IPS-20b (cell line): ENCODE data around the gene CSNK1E.

Experiments used
- H3K27ac ChIP-seq: one replicate; pipeline ENCODE4 v1.5.1; 2013; ENCODE audit warnings: low read length
- H3K27me3 ChIP-seq: 2 replicates; pipeline ENCODE4 v1.6.1; 2013; ENCODE audit warnings: mild to moderate bottlenecking, low read length, inconsistent platforms; ENCODE audit not compliant: insufficient read depth
- H3K36me3 ChIP-seq: 2 replicates; pipeline ENCODE4 v1.6.1; 2013; ENCODE audit warnings: low read depth, mild to moderate bottlenecking, inconsistent platforms, low read length, moderate library complexity; ENCODE audit not compliant: insufficient read depth
- H3K4me1 ChIP-seq: 2 replicates; pipeline ENCODE4 v1.6.1; 2013; ENCODE audit warnings: mild to moderate bottlenecking, control low read depth, inconsistent platforms, low read length, moderate library complexity; ENCODE audit not compliant: insufficient read depth
- H3K4me3 ChIP-seq: 2 replicates; pipeline ENCODE4 v1.5.1; 2013; ENCODE audit warnings: mild to moderate bottlenecking, low read length, inconsistent platforms
- H3K9ac ChIP-seq: 2 replicates; pipeline ENCODE4 v1.6.1; 2013; ENCODE audit warnings: low read depth, mild to moderate bottlenecking, inconsistent platforms, low read length, moderate library complexity
- H3K9me3 ChIP-seq: 2 replicates; pipeline ENCODE4 v1.6.1; 2013; ENCODE audit warnings: mild to moderate bottlenecking, low read depth, low read length, inconsistent platforms; ENCODE audit not compliant: insufficient read depth

Gene CSNK1E

DNA sequence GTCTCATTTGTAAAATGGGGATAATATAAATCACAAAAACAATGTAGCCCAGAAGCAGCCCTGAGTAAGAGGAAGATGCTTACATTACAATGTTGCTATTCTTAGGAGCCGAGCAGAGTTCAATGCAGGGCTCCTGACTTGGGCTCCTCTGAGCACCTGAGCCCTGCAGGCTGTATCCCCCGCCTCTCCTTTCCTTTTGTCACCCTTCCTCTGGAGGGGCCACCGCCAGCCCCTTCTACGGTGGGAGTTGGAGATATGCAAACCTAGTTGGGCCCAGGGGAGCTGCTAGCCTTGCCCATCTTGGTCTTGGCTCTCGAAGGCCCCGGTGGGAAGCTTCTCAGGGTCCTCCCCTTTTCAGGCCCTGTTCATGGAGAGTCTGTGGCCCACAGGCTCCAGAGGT lies 8.4 kb upstream of the CSNK1E start:
- Histone ChIP-seq H3K27me3 (no peaks in the 10 kb centered on the region), H3K36me3 (no peaks in the 10 kb centered on the region; the same call in 1 of the 2 replicates), H3K27ac (peak overlapping the region; percentile 99), H3K9me3 (no peaks in the 10 kb centered on the region), H3K4me3 (peak overlapping the region; percentile 41), H3K9ac (peak overlapping the region; percentile 86), H3K4me1 (peaks cover 14% of the 10 kb centered on the region; the same call in 1 of the 2 replicates)

DNA sequence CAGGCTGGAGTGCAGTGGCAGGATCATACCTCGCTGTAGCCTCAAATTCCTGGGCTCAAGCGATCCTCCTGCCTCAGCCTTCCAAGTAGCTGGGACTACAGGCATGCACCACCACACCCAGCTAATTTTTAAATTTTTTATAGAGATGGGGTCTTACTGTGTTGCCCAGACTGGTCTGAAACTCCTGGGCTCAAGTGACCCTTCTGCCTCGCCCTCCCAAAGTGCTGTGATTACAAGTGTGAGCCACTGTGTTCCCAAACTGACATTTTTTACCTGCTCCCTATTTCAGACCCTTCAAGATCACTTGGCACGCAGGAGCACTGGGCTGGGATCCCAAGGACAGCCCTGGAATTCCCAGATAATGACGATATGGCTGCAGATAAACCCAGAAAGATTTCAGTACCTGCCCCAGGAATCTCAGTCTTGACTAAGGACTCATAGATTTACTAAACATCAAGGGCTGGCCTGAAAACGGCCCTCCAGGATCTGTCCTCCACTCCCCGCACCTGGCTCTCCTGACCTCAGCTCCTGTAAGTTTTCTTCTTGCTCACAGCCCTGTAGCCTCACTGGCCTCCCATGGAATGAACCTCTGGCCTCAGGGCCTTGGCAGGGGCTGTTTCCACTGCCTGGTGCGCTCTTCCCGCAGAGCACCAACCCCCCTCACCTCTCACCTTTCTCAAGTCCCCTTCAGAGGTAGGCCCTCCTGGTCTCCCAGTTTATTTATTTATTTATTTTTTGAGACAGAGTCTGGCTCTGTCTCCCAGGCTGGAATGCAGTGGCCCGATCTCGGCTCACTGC lies 3.6 kb upstream of the CSNK1E start:
- no peak overlapping the region for H3K9ac ChIP-seq
- no peaks in the 10 kb centered on the region for H3K27me3 ChIP-seq
- no peaks in the 10 kb centered on the region for H3K36me3 ChIP-seq
- no peak overlapping the region for H3K27ac ChIP-seq
- H3K4me3 ChIP-seq, result no peak overlapping the region
- H3K4me1 ChIP-seq, result peaks cover 20% of the 10 kb centered on the region
- H3K9me3 ChIP-seq, result no peaks in the 10 kb centered on the region

DNA sequence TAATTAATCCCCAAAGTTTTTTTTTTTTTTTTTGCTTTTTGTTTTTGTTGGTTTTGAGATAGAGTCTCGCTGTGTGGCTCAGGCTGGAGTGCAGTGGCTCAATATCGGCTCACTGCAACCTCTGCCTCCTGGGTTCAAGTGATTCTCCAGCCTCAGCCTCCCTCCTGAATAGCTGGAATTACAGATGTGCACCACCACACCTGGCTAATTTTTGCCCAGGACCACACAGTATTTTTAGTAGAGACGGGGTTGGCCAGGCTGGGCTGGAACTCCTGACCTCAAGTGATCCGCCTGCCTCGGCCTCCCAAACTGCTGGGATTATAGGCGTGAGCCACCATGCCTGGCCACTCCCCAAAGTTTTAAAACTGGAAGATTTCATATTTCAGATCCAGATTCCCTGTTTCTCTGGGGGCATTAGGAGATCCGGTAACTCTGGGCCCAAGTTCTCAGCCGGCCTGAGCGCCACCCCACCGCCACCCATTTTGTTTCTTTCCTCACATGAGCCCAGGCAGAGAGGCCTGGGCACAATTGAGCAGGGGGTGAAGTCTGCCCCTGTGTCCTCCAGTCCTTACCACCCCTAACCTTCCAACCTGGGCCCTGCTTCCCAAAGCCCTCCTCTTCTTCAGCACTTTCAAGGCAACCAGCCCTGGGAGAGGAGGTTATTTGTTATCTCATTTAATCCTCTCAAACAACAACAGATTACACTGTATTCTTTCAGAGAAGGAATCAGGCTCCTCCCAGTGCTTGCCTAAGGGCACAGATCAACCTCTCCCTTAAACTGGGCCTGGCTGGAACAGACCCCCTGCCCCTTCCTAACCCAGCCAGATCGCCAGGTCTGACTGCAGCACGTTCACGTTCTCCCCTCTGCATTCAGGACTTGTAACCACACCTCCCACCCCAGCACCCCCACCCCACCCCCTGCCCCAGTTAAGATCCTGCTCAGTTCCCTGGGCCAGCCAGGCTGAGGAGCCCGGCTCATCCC lies 1.9 kb upstream of the CSNK1E start:
- Histone ChIP-seq H3K27me3 (no peaks in the 10 kb centered on the region), H3K27ac (no peak overlapping the region), H3K4me1 (peaks cover 25% of the 10 kb centered on the region), H3K9ac (peak overlapping the region; percentile 45; the same call in 1 of the 2 replicates), H3K9me3 (no peaks in the 10 kb centered on the region), H3K4me3 (no peak overlapping the region), H3K36me3 (peaks cover 3% of the 10 kb centered on the region)

DNA sequence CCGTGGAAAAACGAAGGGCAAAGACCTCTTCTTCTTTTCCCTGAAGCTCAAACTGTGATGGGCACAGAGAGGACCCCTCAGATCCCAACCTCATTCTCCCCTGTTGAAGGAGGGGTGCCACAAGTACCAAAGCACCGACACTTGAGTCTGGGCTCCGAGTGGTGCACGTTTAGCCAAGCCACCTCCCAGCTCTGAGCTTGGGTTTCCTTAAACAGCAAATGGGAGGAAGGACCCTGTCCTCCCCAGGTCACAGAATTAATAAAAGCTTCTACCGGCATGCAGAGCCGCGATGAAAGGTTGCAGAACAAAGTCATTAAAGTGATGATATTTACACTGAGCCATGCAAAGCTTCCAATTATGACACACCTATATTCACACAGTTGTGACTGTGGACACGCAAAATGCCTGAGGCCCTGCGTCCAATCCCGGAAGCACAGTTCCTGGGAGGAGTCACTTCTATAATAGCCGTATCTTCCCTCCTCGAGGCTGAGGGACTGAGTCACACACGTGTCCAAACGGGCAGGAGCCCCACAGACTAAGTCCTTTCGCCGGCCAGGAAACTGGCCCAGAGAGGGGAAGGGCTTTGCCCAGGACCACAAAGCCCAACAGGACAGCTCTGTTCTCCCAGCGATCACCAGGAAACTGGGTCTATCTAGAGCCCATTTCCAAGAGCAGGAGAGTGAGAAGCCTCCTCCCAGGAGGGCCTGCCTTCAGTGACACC lies 922 bp upstream of the CSNK1E start:
- H3K4me3 ChIP-seq, result peak overlapping the region; percentile 76

DNA sequence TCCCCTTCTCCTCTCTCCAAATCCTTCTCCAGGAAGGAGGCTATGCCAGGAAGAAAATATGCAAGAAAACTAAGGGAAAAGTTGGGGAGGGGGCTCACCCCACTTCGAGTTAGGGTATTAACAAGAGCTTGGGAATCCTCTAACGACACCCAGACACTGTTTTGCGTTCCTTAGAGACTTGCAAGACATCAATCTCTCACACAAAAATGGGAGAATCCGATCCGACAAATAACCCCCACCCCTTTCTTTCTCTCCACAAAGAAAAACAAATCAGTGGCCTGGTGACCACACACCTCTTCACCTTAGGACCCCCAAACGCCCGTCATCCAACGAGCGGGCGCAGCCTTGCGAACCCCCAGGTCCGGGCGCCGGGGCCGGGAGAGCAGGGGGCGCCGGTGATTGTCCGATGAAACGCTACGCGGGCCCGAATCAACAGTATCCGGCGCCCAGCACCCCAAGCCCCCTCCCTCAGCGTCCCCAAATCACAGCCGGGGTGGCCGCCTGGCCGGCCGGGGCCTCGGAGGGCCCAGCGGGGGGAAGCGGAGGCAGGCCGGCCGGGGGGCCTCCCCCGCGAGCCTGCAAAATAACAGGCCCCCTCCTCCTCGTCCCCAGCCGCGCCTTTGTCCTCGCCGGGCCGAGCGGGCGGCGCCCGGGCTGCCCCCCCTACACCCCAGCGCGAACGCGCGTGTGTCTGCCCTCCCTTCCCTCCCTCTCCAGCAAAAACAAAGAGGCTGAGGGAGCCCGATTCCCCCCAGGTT lies 690 bp downstream of the CSNK1E start:
- no peaks in the 10 kb centered on the region for H3K9me3 ChIP-seq
- H3K27ac ChIP-seq, result peak overlapping the region; percentile 13
- H3K9ac ChIP-seq, result peak overlapping the region; percentile 95
- H3K4me1 ChIP-seq, result peaks cover 37% of the 10 kb centered on the region
- peaks cover 29% of the 10 kb centered on the region for H3K36me3 ChIP-seq
- no peaks in the 10 kb centered on the region for H3K27me3 ChIP-seq
- H3K4me3 ChIP-seq, result peak overlapping the region; percentile 92

More for the DNA sequence above, 922 bp upstream of the CSNK1E start:
- H3K9ac ChIP-seq, result peak overlapping the region; percentile 77
- peaks cover 12% of the 10 kb centered on the region for H3K36me3 ChIP-seq
- H3K27ac ChIP-seq, result peak overlapping the region; percentile 57
- H3K4me1 ChIP-seq, result peaks cover 30% of the 10 kb centered on the region
- no peaks in the 10 kb centered on the region for H3K9me3 ChIP-seq
- no peaks in the 10 kb centered on the region for H3K27me3 ChIP-seq

DNA sequence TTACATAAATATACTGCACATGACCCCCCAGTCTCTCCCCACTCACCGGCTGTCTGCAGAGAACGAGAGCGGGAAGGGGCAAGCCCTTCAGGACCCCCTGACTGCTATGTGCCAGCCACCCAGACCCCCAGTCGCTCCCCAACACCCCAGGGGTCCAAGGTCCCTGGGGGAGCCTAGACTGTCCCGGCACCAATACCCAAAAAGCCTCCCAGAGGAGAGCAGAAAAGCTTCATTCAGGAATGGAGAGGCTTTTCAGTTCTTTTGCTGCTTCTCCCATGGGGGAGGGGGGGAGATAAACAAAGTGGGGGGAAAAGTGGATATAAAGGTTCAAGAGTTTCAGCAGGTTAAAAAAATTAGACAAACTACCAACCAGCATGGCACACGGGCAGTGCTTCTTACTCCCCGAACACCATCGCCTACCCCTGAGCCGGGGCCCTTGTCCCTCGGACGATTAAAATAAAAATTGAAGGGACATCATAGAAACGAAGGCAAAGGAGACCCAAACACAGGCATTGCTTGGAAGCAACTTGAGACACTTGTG lies 1.3 kb downstream of the CSNK1E start:
- Histone ChIP-seq H3K27ac (peak overlapping the region; percentile 13), H3K9ac (peak overlapping the region; percentile 95), H3K9me3 (no peaks in the 10 kb centered on the region), H3K36me3 (peaks cover 35% of the 10 kb centered on the region), H3K4me1 (peaks cover 37% of the 10 kb centered on the region), H3K27me3 (no peaks in the 10 kb centered on the region), H3K4me3 (peak overlapping the region; percentile 92)

DNA sequence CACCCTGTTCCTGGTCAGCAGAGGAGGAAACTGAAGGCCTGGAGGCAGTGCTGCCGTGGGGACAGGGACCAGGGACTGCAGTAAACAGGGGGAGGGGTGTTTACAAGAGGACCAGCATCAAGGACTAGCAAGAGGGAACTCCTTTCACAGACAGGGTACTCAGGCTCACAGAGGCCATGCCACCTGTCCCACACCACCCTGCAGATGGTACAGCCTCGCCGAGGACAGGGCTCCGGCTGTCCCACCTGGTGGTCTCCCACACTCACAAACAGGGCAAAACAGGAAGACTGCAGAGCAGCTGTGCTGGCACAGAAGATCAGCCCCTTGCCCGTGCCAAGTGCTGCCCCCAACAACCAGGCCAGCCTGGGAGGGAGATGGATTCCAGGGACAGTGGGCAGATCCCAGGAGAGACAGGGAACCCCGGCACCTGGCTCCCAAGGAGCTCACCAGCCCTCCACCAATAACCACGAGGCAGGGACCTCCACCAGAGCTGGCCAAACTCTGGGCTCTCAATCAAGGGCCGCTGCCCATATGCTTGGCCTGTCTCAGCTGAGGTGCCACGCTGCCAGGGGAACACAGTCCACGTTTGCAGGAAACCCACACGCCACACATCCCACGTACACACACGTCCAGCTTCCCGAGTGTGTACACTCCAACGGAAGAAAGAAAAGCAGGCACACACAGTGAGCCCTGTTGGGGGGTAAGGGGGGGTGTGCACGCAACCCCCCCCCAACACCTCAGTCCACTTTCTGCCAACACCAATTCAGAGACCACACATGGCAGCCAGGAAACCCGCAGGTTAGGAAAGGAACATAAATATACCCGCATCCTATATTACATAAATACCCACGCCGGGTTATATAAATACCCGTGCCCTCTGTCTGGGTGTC lies 2.1 kb downstream of the CSNK1E start:
- H3K9ac ChIP-seq, result peak overlapping the region; percentile 95
- no peaks in the 10 kb centered on the region for H3K27me3 ChIP-seq
- peaks cover 42% of the 10 kb centered on the region for H3K36me3 ChIP-seq
- peaks cover 37% of the 10 kb centered on the region for H3K4me1 ChIP-seq
- H3K27ac ChIP-seq, result peak overlapping the region; percentile 18
- no peaks in the 10 kb centered on the region for H3K9me3 ChIP-seq
- peak overlapping the region; percentile 92 for H3K4me3 ChIP-seq

DNA sequence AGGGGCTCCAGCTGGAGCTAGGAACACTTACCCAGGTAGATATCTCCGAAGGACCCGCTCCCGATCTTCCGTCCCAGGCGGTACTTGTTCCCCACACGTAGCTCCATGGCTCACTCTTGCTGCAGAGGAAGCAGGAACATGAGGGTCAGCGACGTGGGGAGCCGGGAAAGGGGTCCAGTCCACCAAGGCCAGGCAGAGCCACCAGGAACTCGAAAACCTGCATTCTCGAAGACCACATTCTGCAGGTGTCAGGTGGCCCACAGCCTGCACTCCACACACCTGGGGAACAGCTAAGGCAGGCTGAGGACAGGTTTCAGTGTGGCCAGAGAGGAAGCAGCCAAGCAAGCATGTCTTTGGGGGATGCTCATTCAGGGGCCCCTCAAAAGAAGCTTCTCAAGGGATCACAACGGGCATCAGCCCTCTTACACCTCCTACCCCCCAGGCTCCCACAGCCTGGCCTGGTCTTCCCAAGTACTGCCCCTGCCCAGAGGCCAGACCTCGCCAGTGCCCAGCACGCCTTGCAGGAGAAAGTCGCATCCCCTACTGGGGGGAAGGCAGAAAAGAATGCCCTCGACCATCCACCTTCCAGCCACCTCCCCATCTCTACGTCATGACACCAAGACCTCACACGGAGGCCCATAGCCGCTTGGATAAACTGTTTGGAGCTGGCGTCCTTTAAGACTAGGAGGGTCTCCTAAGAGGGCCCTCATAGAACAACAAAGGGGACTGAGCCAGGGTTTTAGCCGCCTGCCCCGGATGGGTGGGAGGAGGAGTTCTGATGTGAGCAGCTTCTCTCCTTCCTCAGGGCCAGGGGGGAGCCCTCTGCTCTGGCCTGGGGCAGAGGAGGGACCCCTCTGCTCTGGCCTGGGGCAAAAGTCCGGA lies 2.9 kb downstream of the CSNK1E start:
- peak overlapping the region; percentile 18 for H3K27ac ChIP-seq
- no peaks in the 10 kb centered on the region for H3K27me3 ChIP-seq
- peaks cover 50% of the 10 kb centered on the region for H3K36me3 ChIP-seq
- H3K9ac ChIP-seq, result peak overlapping the region; percentile 95; the same call in 1 of the 2 replicates
- peaks cover 39% of the 10 kb centered on the region for H3K4me1 ChIP-seq
- peak overlapping the region; percentile 92 for H3K4me3 ChIP-seq
- no peaks in the 10 kb centered on the region for H3K9me3 ChIP-seq

DNA sequence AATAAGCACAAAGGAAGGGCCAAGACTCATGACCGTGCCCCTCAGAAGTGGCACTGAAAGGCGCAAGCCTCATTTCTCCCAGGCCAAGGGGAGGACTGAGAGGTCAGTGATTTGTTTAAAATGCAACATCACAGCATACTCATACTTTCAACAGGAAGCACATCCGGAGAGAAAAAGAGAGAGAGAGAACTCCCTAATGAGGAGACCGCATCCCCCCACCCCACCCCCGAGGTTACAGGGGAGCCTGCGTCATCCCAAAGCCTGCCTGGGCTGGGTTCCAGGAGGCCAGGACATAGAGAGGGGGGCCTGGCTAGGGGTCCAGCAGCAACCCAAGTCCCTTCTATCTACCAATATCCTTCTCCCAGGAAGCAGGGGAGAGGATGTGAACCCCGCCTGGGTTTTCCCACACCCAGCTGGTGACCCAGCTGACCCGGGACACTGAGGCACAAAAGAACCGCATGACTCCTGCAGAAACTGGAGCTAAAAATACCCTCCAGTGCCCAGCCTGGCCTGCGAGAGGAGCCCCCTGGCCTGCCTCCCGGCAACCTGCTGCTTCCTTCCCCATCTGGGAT lies 3.8 kb downstream of the CSNK1E start:
- H3K36me3 ChIP-seq, result peaks cover 59% of the 10 kb centered on the region
- no peak overlapping the region for H3K27ac ChIP-seq
- H3K9ac ChIP-seq, result peak overlapping the region; percentile 95; the same call in 1 of the 2 replicates
- H3K4me1 ChIP-seq, result peaks cover 33% of the 10 kb centered on the region
- H3K9me3 ChIP-seq, result no peaks in the 10 kb centered on the region
- no peak overlapping the region for H3K4me3 ChIP-seq
- H3K27me3 ChIP-seq, result no peaks in the 10 kb centered on the region
